Activated naive CD8-positive, alpha-beta T cell treated with anti-CD3 and anti-CD28 coated beads, Interleukin-2, amount 10 ng/mL, durations not matched to agents 7 days and 5 days (primary cell): ENCODE measurements around the gene CCDC181. TPM values are rescaled to one million over a fixed set of nuclear protein-coding genes. Genes with fewer than 3 reads are reported as not detected.

Experiments used
- ATAC-seq: fragments of 150-1000 bp; cut with Tn5 transposase; one replicate; pipeline ENCODE4 v1.10.0; 2021; ENCODE audit warnings: low read depth, moderate library complexity
- POLR2A ChIA-PET: fragments of 350-600 bp; sonication (Branson Sonifier 250); formaldehyde crosslinking; loops from one replicate; lab custom pipeline; 2021; ENCODE audit warnings: antibody characterized with exemption; lab: Charles Lee
- DNase-seq: peaks from one replicate; pipeline ENCODE4 v3.0.0; 2021
- H3K27ac Mint-ChIP-seq: one replicate; pipeline ENCODE4 v1.8.0; 2022; ENCODE audit warnings: mild to moderate bottlenecking, mixed read lengths
- H3K27me3 Mint-ChIP-seq: one replicate; pipeline ENCODE4 v1.8.0; 2022; ENCODE audit warnings: mild to moderate bottlenecking, moderate library complexity, mixed read lengths
- H3K36me3 Mint-ChIP-seq: one replicate; pipeline ENCODE4 v1.8.0; 2021; ENCODE audit warnings: mild to moderate bottlenecking, mixed read lengths
- H3K4me1 Mint-ChIP-seq: one replicate; pipeline ENCODE4 v1.8.0; 2021; ENCODE audit warnings: mixed read lengths
- H3K4me3 Mint-ChIP-seq: one replicate; pipeline ENCODE4 v1.8.0; 2022; ENCODE audit warnings: mild to moderate bottlenecking, moderate library complexity, mixed read lengths
- H3K9me3 Mint-ChIP-seq: one replicate; pipeline ENCODE4 v1.8.0; 2021; ENCODE audit warnings: mixed read lengths
- total RNA-seq, 2 experiments: library from RNA; stranded (reverse); gene quantifications; one replicate each; pipeline ENCODE4 v1.2.3, GENCODE V29; 2021

The CCDC181 gene
- total RNA-seq, 2 experiments from 2014 or later, result not detected

DNA sequence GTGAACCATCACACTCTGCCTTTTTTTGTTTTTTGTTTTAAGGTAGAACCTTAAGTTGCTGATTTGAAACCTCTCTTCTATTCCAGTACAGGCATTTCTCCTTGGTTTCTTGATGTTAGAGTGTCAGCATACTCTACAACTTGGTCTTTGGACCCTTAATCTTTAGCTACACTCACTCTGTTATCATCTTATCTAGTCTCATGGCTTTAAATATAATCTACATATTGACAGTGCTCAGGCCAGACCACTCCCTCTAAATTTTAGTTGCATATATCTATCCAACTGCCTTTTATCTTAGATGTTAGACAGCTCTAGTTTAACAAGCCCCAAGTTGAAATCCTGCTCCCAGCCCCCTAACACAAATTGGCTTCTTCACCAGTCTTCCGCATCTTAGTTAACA, 81.8 kb downstream of the CCDC181 start:
- ATAC-seq (no peak), DNase-seq (no peak)
- H3K27ac Mint-ChIP-seq, result no peak overlapping the region
- H3K4me3 Mint-ChIP-seq, result no peak overlapping the region
- H3K27me3 Mint-ChIP-seq, result no peaks in the 10 kb centered on the region
- peaks cover 8% of the 10 kb centered on the region for H3K36me3 Mint-ChIP-seq
- H3K9me3 Mint-ChIP-seq, result no peaks in the 10 kb centered on the region
- peaks cover 3% of the 10 kb centered on the region for H3K4me1 Mint-ChIP-seq
- POLR2A ChIA-PET, result no interaction called here

Other genes starting within 250 kb of the CCDC181 start
- 10 to 100 TPM; 14.7 to 24.7 TPM for gene NME7, start 59.7 kb downstream of the CCDC181 start, total RNA-seq
- gene BLZF1, start 59.3 kb downstream of the CCDC181 start, total RNA-seq, result 10 to 100 TPM; 31.6 to 33.5 TPM
- gene SLC19A2, start 58.5 kb upstream of the CCDC181 start, total RNA-seq, result 1 to 10 TPM; 4.8 to 5.0 TPM
- 1 to 10 TPM in 1 of 2 experiments, under 1 TPM in 1; 0.99 to 1.3 TPM for gene F5, start 159.0 kb upstream of the CCDC181 start, total RNA-seq
- under 1 TPM; 0.45 to 0.83 TPM for gene SELP, start 202.7 kb upstream of the CCDC181 start, total RNA-seq